Measurements from ENCODE around the gene PPP1R26.
"Not testable (repeated sequence)": the region's sequence is repeated elsewhere in the genome, so short reads cannot be mapped to it uniquely, and the experiment has no call there.

DNA sequence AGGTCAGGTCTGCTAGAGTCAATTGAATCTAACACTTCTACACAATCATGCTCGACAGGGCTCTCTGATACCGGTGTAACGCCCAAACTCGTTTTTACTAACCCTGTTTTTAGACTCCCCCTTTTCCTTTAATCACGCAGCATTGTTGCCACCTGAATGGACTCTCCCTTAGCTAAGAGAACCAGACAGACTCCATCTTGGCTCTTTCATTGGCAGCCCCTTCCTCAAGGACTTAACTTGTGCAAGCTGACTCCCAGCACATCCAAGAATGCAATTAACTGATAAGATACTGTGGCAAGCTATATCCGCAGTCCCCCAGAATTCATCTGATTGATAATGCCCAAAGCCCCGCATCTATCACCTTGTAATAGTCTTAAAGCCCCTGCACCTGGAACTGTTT is 40.1 kb upstream of the PPP1R26 start:
- not testable (repeated sequence) for TF ChIP-seq CEBPB (IDR thresholded peaks at IDR 0.05); CHD4 (IDR thresholded peaks at IDR 0.05; ENCODE audit: borderline replicate concordance); POLR2A (IDR thresholded peaks at IDR 0.05; ENCODE audit: low read length); SREBF2 (IDR thresholded peaks at IDR 0.05); EP300 (IDR thresholded peaks at IDR 0.05); ZC3H11A (IDR thresholded peaks at IDR 0.05)
- TF ChIP-seq, protein P1, sequence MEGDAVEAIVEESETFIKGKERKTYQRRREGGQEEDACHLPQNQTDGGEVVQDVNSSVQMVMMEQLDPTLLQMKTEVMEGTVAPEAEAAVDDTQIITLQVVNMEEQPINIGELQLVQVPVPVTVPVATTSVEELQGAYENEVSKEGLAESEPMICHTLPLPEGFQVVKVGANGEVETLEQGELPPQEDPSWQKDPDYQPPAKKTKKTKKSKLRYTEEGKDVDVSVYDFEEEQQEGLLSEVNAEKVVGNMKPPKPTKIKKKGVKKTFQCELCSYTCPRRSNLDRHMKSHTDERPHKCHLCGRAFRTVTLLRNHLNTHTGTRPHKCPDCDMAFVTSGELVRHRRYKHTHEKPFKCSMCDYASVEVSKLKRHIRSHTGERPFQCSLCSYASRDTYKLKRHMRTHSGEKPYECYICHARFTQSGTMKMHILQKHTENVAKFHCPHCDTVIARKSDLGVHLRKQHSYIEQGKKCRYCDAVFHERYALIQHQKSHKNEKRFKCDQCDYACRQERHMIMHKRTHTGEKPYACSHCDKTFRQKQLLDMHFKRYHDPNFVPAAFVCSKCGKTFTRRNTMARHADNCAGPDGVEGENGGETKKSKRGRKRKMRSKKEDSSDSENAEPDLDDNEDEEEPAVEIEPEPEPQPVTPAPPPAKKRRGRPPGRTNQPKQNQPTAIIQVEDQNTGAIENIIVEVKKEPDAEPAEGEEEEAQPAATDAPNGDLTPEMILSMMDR (IDR thresholded peaks at IDR 0.05) = not testable (repeated sequence)

Data from A549 (cell line).